Astrocyte (in vitro differentiated cells and primary cell): ENCODE measurements around the gene CHST11. TPM values are rescaled to one million over a fixed set of nuclear protein-coding genes. Genes with fewer than 3 reads are reported as not detected.

Source experiments
- DNase-seq: peaks from one replicate; pipeline ENCODE4 v3.0.0-alpha.2; 2010; ENCODE audit warnings: low read depth
- FAIRE-seq: peaks from 2 replicates; lab custom pipeline; 2011; peaks lifted over from hg19 to GRCh38; lab: Jason Lieb, UNC
- H2AFZ ChIP-seq: 2 replicates; pipeline ENCODE4 v1.6.0; 2012; ENCODE audit warnings: low read depth, low read length, inconsistent platforms
- H3K27ac ChIP-seq: 2 replicates; pipeline ENCODE4 v1.5.1; 2011; ENCODE audit warnings: low read depth, low read length, inconsistent platforms
- H3K27me3 ChIP-seq: 2 replicates; pipeline ENCODE4 v1.6.0; 2011; ENCODE audit warnings: low read length, inconsistent platforms; ENCODE audit not compliant: insufficient read depth
- H3K36me3 ChIP-seq: 2 replicates; pipeline ENCODE4 v1.5.1; 2011; ENCODE audit warnings: low read length, inconsistent platforms; ENCODE audit not compliant: insufficient read depth
- H3K4me1 ChIP-seq: 2 replicates; pipeline ENCODE4 v1.5.1; 2011; ENCODE audit warnings: low read length, inconsistent platforms; ENCODE audit not compliant: insufficient read depth
- H3K4me2 ChIP-seq: 2 replicates; pipeline ENCODE4 v1.6.0; 2012; ENCODE audit warnings: low read length, inconsistent platforms
- H3K4me3 ChIP-seq: 2 replicates; pipeline ENCODE4 v1.5.1; 2011; ENCODE audit warnings: low read depth, mild to moderate bottlenecking, low read length, inconsistent platforms; ENCODE audit not compliant: insufficient read depth
- H3K79me2 ChIP-seq: 2 replicates; pipeline ENCODE4 v1.6.0; 2012; ENCODE audit warnings: mild to moderate bottlenecking, low read length, inconsistent platforms; ENCODE audit not compliant: insufficient read depth
- H3K9ac ChIP-seq: 2 replicates; pipeline ENCODE4 v1.6.0; 2012; ENCODE audit warnings: mild to moderate bottlenecking, low read length, inconsistent platforms
- H3K9me3 ChIP-seq: 2 replicates; pipeline ENCODE4 v1.5.1; 2012; ENCODE audit warnings: low read depth, mild to moderate bottlenecking, low read length, inconsistent platforms; ENCODE audit not compliant: insufficient read depth
- H4K20me1 ChIP-seq: 2 replicates; pipeline ENCODE4 v1.6.0; 2012; ENCODE audit warnings: low read length, inconsistent platforms; ENCODE audit not compliant: insufficient read depth
- H3K27ac Mint-ChIP-seq: one replicate; pipeline ENCODE4 v1.8.0; 2021; ENCODE audit warnings: mild to moderate bottlenecking, mixed read lengths; ENCODE audit not compliant: unreplicated experiment
- H3K27me3 Mint-ChIP-seq: one replicate; pipeline ENCODE4 v1.8.0; 2021; ENCODE audit warnings: low read depth, mixed read lengths; ENCODE audit not compliant: unreplicated experiment
- H3K36me3 Mint-ChIP-seq: one replicate; pipeline ENCODE4 v1.8.0; 2021; ENCODE audit warnings: low read depth, mixed read lengths; ENCODE audit not compliant: unreplicated experiment
- H3K4me1 Mint-ChIP-seq: one replicate; pipeline ENCODE4 v1.8.0; 2021; ENCODE audit warnings: low read depth, mixed read lengths; ENCODE audit not compliant: unreplicated experiment
- H3K4me3 Mint-ChIP-seq: one replicate; pipeline ENCODE4 v1.8.0; 2021; ENCODE audit warnings: mild to moderate bottlenecking, moderate library complexity, mixed read lengths; ENCODE audit not compliant: unreplicated experiment
- H3K9me3 Mint-ChIP-seq: one replicate; pipeline ENCODE4 v1.8.0; 2021; ENCODE audit warnings: mild to moderate bottlenecking, mixed read lengths; ENCODE audit not compliant: unreplicated experiment
- EZH2 ChIP-seq: IDR thresholded peaks from 2 replicates; pipeline ENCODE4 v1.6.1; 2012; ENCODE audit warnings: mild to moderate bottlenecking, low read length, inconsistent platforms; ENCODE audit not compliant: insufficient read depth
- total RNA-seq: library from RNA; stranded (reverse); gene quantifications from 2 replicates; pipeline ENCODE4 v1.2.1, GENCODE V29; 2021
- TF ChIP-seq, protein P1 (sequence below): IDR thresholded peaks from 2 replicates; pipeline ENCODE4 v1.5.1; 2011; ENCODE audit warnings: low read depth, mild to moderate bottlenecking, inconsistent platforms, low read length, moderate library complexity; ENCODE audit not compliant: insufficient read depth

The CHST11 gene
- total RNA-seq, 1 donor from 2014 or later: 30.2 TPM

DNA sequence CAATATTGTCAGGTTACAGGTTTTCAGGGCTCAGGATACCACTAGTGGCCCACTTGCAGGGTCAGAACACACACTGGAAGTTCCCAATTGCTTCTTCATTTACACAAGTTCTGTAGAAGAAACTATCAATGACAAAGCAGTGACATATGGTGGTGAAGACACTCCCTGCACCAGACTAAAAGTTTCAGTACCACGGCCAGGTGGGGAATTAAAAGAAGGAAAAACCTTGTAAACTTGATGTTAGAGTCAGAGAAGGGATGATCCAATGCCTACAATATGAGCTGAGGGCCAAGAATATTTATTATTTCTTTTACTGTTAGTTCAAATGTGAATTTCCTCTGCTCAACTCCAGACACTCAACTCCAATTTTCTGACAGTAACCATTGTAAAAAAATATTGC, 31.8 kb upstream of the CHST11 start:
- FAIRE-seq (no peak), DNase-seq (no peak)
- no peak overlapping the region for H3K4me3 ChIP-seq
- H3K27ac ChIP-seq: no peak overlapping the region
- Mint-ChIP-seq H3K4me1 (peaks cover 12% of the 10 kb centered on the region), H3K36me3 (no peaks in the 10 kb centered on the region), H3K27ac (no peak overlapping the region), H3K4me3 (no peak overlapping the region), H3K27me3 (peaks cover 5% of the 10 kb centered on the region), H3K9me3 (peaks cover 10% of the 10 kb centered on the region)
- no peak overlapping the region for H3K9ac ChIP-seq
- no peaks in the 10 kb centered on the region for H4K20me1 ChIP-seq
- H3K36me3 ChIP-seq: no peaks in the 10 kb centered on the region
- H3K27me3 ChIP-seq: peaks cover 32% of the 10 kb centered on the region
- no peaks in the 10 kb centered on the region for H3K9me3 ChIP-seq
- TF ChIP-seq EZH2: no peak
- TF ChIP-seq, protein P1, sequence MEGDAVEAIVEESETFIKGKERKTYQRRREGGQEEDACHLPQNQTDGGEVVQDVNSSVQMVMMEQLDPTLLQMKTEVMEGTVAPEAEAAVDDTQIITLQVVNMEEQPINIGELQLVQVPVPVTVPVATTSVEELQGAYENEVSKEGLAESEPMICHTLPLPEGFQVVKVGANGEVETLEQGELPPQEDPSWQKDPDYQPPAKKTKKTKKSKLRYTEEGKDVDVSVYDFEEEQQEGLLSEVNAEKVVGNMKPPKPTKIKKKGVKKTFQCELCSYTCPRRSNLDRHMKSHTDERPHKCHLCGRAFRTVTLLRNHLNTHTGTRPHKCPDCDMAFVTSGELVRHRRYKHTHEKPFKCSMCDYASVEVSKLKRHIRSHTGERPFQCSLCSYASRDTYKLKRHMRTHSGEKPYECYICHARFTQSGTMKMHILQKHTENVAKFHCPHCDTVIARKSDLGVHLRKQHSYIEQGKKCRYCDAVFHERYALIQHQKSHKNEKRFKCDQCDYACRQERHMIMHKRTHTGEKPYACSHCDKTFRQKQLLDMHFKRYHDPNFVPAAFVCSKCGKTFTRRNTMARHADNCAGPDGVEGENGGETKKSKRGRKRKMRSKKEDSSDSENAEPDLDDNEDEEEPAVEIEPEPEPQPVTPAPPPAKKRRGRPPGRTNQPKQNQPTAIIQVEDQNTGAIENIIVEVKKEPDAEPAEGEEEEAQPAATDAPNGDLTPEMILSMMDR: no peak
- no peaks in the 10 kb centered on the region for H3K79me2 ChIP-seq
- H2AFZ ChIP-seq: no peak overlapping the region
- no peaks in the 10 kb centered on the region for H3K4me1 ChIP-seq
- no peak overlapping the region for H3K4me2 ChIP-seq

DNA sequence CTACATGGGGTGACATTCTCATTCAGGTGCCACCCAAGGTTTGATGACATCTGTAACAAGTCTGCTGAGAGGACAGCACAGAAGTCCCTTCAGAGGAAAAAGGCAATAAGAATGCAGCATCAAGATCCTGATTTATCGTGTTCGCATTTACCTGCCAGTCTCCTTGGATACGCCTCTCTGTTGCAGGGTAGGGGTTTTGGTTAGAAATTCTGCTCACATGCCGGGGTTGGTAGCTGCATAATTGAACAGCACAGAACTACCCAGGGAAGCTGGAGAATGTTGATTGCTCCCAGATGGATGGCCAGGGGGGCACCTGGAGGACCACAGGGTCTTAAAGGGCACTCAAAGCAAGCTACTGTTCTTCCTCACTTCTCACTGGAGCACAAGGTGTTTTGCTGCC, 31.1 kb upstream of the CHST11 start:
- Histone ChIP-seq H3K4me2 (no peak overlapping the region), H3K79me2 (no peaks in the 10 kb centered on the region), H3K9me3 (no peaks in the 10 kb centered on the region), H3K27me3 (peaks cover 39% of the 10 kb centered on the region), H3K9ac (no peak overlapping the region), H3K4me3 (no peak overlapping the region), H3K4me1 (no peaks in the 10 kb centered on the region), H2AFZ (no peak overlapping the region), H3K36me3 (no peaks in the 10 kb centered on the region), H4K20me1 (no peaks in the 10 kb centered on the region), H3K27ac (no peak overlapping the region)
- H3K4me3 Mint-ChIP-seq: no peak overlapping the region
- TF ChIP-seq, protein P1: no peak
- no peak for TF ChIP-seq EZH2
- DNase-seq (no peak), FAIRE-seq (no peak)
- peaks cover 10% of the 10 kb centered on the region for H3K9me3 Mint-ChIP-seq
- peaks cover 12% of the 10 kb centered on the region for H3K4me1 Mint-ChIP-seq
- H3K36me3 Mint-ChIP-seq: no peaks in the 10 kb centered on the region
- no peak overlapping the region for H3K27ac Mint-ChIP-seq
- H3K27me3 Mint-ChIP-seq: peaks cover 5% of the 10 kb centered on the region

DNA sequence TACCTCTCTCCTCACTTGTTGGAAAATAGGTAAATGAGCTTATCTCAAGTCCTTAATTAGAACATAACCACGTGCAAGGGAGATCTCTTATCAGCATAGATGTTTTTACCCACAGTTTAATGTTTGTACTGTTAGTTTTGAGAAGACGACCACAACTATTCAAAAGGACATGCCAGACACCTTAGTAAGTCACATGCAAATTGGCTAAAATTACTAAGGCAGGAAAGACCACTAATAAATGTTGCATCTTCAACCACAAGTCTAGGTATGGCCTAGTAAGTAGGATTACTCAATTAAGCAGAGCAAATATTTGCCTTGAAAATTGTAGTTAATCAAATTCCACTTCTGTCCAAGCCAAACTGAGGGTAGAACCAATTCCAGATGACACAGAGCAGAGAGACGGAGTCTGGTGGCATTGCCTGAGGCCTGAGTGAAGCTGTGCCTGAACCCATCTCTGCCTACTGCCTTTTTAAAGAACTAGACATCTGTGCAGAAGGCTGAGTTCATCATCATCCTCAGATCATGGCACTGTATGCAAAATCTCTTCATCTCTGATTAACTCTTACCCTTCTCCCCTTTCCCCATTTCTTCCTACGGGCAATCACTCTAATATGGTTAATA, 29.7 kb upstream of the CHST11 start:
- DNase-seq (peak; percentile 92), FAIRE-seq (peak; percentile 78)
- Histone ChIP-seq H3K79me2 (no peaks in the 10 kb centered on the region), H3K27me3 (peaks cover 40% of the 10 kb centered on the region), H3K27ac (no peak overlapping the region), H3K4me3 (no peak overlapping the region), H3K9me3 (no peaks in the 10 kb centered on the region), H2AFZ (no peak overlapping the region), H3K36me3 (no peaks in the 10 kb centered on the region), H3K4me1 (no peaks in the 10 kb centered on the region), H3K9ac (no peak overlapping the region), H3K4me2 (no peak overlapping the region), H4K20me1 (no peaks in the 10 kb centered on the region)
- peaks cover 9% of the 10 kb centered on the region for H3K27me3 Mint-ChIP-seq
- no peak overlapping the region for H3K4me3 Mint-ChIP-seq
- peak overlapping the region; percentile 29 for H3K27ac Mint-ChIP-seq
- TF ChIP-seq, protein P1: no peak
- no peak for TF ChIP-seq EZH2
- peaks cover 12% of the 10 kb centered on the region for H3K4me1 Mint-ChIP-seq
- no peaks in the 10 kb centered on the region for H3K36me3 Mint-ChIP-seq
- H3K9me3 Mint-ChIP-seq: peaks cover 10% of the 10 kb centered on the region
